ENCODE data around the gene TCEAL9. TPM values are rescaled to one million over a fixed set of nuclear protein-coding genes. Genes with fewer than 3 reads are reported as not detected.

The TCEAL9 gene
- total RNA-seq, 1 donor from 2014 or later, result 83.5 TPM

- no peak for DNase-seq (ENCODE audit: low spot score)
- Mint-ChIP-seq H3K36me3 (ENCODE audit: low read depth) (no peaks in the 10 kb centered on the region), H3K27ac (ENCODE audit: unreplicated experiment) (peak overlapping the region; percentile 81), H3K9me3 (ENCODE audit: low read depth) (peaks cover 3% of the 10 kb centered on the region), H3K4me3 (ENCODE audit: unreplicated experiment) (no peak overlapping the region), H3K27me3 (ENCODE audit: low read depth) (no peaks in the 10 kb centered on the region), H3K4me1 (ENCODE audit: low read depth) (peaks cover 24% of the 10 kb centered on the region)
- TF ChIP-seq CTCF (IDR thresholded peaks at IDR 0.05), result no peak
Observed at GRCh38 chrX:103396660-103397059, 40.4 kb downstream of the TCEAL9 start.

- Mint-ChIP-seq H3K27me3 (ENCODE audit: low read depth) (no peaks in the 10 kb centered on the region), H3K9me3 (ENCODE audit: low read depth) (peaks cover 3% of the 10 kb centered on the region), H3K4me1 (ENCODE audit: low read depth) (peaks cover 24% of the 10 kb centered on the region), H3K36me3 (ENCODE audit: low read depth) (no peaks in the 10 kb centered on the region), H3K4me3 (ENCODE audit: unreplicated experiment) (no peak overlapping the region), H3K27ac (ENCODE audit: unreplicated experiment) (no peak overlapping the region)
- no peak for TF ChIP-seq CTCF (IDR thresholded peaks at IDR 0.05)
- DNase-seq (ENCODE audit: low spot score), result no peak
Observed at GRCh38 chrX:103397707-103398106, 41.4 kb downstream of the TCEAL9 start.

- no peak for TF ChIP-seq CTCF (IDR thresholded peaks at IDR 0.05)
Observed at GRCh38 chrX:103398421-103398864, 42.1 kb downstream of the TCEAL9 start.

GRCh38 chrX:103399744-103400143 lies 43.4 kb downstream of the TCEAL9 start:
- Mint-ChIP-seq H3K4me3 (ENCODE audit: unreplicated experiment) (no peak overlapping the region), H3K27me3 (ENCODE audit: low read depth) (no peaks in the 10 kb centered on the region), H3K9me3 (ENCODE audit: low read depth) (peaks cover 3% of the 10 kb centered on the region), H3K27ac (ENCODE audit: unreplicated experiment) (no peak overlapping the region), H3K4me1 (ENCODE audit: low read depth) (peaks cover 33% of the 10 kb centered on the region), H3K36me3 (ENCODE audit: low read depth) (no peaks in the 10 kb centered on the region)
- no peak for TF ChIP-seq CTCF (IDR thresholded peaks at IDR 0.05)
- DNase-seq (ENCODE audit: low spot score), result no peak

More at GRCh38 chrX:103398421-103398864, 42.1 kb downstream of the TCEAL9 start:
- H3K9me3 Mint-ChIP-seq (ENCODE audit: low read depth), result peaks cover 3% of the 10 kb centered on the region
- peaks cover 24% of the 10 kb centered on the region for H3K4me1 Mint-ChIP-seq (ENCODE audit: low read depth)
- H3K4me3 Mint-ChIP-seq (ENCODE audit: unreplicated experiment), result no peak overlapping the region
- DNase-seq (ENCODE audit: low spot score), result no peak
- no peaks in the 10 kb centered on the region for H3K27me3 Mint-ChIP-seq (ENCODE audit: low read depth)
- H3K27ac Mint-ChIP-seq (ENCODE audit: unreplicated experiment), result peak overlapping the region; percentile 46
- H3K36me3 Mint-ChIP-seq (ENCODE audit: low read depth), result no peaks in the 10 kb centered on the region

- H3K9me3 Mint-ChIP-seq (ENCODE audit: low read depth), result peaks cover 3% of the 10 kb centered on the region
- peaks cover 32% of the 10 kb centered on the region for H3K4me1 Mint-ChIP-seq (ENCODE audit: low read depth)
- no peaks in the 10 kb centered on the region for H3K27me3 Mint-ChIP-seq (ENCODE audit: low read depth)
- no peak overlapping the region for H3K27ac Mint-ChIP-seq (ENCODE audit: unreplicated experiment)
- no peak for TF ChIP-seq CTCF (IDR thresholded peaks at IDR 0.05)
- no peak overlapping the region for H3K4me3 Mint-ChIP-seq (ENCODE audit: unreplicated experiment)
- no peaks in the 10 kb centered on the region for H3K36me3 Mint-ChIP-seq (ENCODE audit: low read depth)
- no peak for DNase-seq (ENCODE audit: low spot score)
Observed at GRCh38 chrX:103400931-103401330, 44.6 kb downstream of the TCEAL9 start.

Data from chondrocyte (in vitro differentiated cells).